GM12878 (cell line): ENCODE measurements around the gene METTL21C. TPM values are rescaled to one million over a fixed set of nuclear protein-coding genes. Genes with fewer than 3 reads are reported as not detected.

Experiments used
- BACH1 ChIP-seq: fragments of 450-650 bp; IDR thresholded peaks from 2 replicates; pipeline ENCODE4 v1.6.1; 2017; ENCODE audit warnings: mild to moderate bottlenecking, borderline replicate concordance
- FOXM1 ChIP-seq: IDR thresholded peaks from 2 replicates; pipeline ENCODE4 v1.6.1; 2012; ENCODE audit warnings: low read depth, mild to moderate bottlenecking, inconsistent platforms, low read length, moderate library complexity
- IKZF1 ChIP-seq: fragments of 450-650 bp; conservative IDR thresholded peaks from 2 replicates; pipeline ENCODE4 v1.6.1; 2017; ENCODE audit warnings: antibody characterized with exemption, mild to moderate bottlenecking
- LARP7 ChIP-seq: fragments of 450-650 bp; IDR thresholded peaks from 2 replicates; pipeline ENCODE4 v1.6.1; 2017; ENCODE audit warnings: mild to moderate bottlenecking
- RCOR1 ChIP-seq: conservative IDR thresholded peaks from 2 replicates; pipeline ENCODE4 v1.6.1; 2012; ENCODE audit warnings: low read depth, low read length, improper control_type of control experiment
- SP1 ChIP-seq: IDR thresholded peaks from one replicate; pipeline ENCODE4 v1.6.1; 2011; ENCODE audit warnings: low read depth, low read length
- SREBF1 ChIP-seq: IDR thresholded peaks from 2 replicates; pipeline ENCODE4 v1.6.1; 2012; ENCODE audit warnings: mild to moderate bottlenecking, low read length
- polyA plus RNA-seq, 11 experiments: library from polyadenylated mRNA; depleted of rRNA in 4 of 11; unstranded in 6 of 11; stranded (reverse) in 5 of 11; fragments of >200 nt; fragmentation: Nextera tagmentation in 4 of 11; fragmentation: Illumina TruSeq in 1 of 11; extraction: Ambion mirVana in 4 of 11; extraction: Trizol in 1 of 11; gene quantifications; 1 replicate in 1 of 11; 2 replicates in 10 of 11; pipeline versions ENCODE4 v1.2.1 to v1.2.3, GENCODE V29; 2011 to 2016; ENCODE audit warnings: inconsistent platforms in 2 of 11, missing spikeins in 2 of 11, low read depth in 1 of 11
- total RNA-seq, 4 experiments: library from RNA; depleted of rRNA in 3 of 4; stranded (reverse); fragments of >200 nt in 3 of 4; fragmentation: Illumina TruSeq in 1 of 4; extraction: Trizol in 1 of 4; gene quantifications; 2 replicates each; pipeline versions ENCODE4 v1.2.1 to v1.2.3, GENCODE V29; 2013 to 2021
- TF ChIP-seq, protein P1 (sequence below): fragments of 450-650 bp; IDR thresholded peaks from 2 replicates; pipeline ENCODE4 v1.6.1; 2017; ENCODE audit warnings: mild to moderate bottlenecking, moderate library complexity
- TF ChIP-seq, protein P2 (sequence below): fragments of 150-350 bp; IDR thresholded peaks from 2 replicates; pipeline ENCODE4 v1.6.1; 2016; ENCODE audit warnings: low read depth, low read length

The METTL21C gene
- total and polyA plus RNA-seq, 10 of the 15 experiments (the other 5 are each of a cell fraction or from before 2014, with no cell fraction given) = 0.13 TPM; not detected in 9

DNA sequence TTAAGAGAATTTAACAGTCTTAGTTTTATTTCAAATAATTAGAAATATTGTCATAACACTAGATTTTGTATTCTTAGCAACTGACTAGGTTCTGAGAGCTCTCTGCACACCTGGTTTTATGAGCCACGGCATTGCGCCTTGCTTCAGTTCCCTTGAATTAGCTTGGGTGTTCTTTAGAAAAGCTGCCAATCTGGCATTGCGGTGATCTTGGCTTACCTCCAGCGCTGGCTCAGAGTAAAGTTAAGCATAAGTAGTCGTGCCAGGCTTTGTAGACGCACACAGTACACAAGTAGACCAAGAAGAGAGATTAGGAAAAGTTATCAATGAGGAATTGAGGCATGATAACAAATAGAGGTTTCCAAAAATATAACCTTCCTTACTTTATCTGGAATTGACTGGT is 52.4 kb downstream of the METTL21C start (continued):
- TF ChIP-seq, protein P1, sequence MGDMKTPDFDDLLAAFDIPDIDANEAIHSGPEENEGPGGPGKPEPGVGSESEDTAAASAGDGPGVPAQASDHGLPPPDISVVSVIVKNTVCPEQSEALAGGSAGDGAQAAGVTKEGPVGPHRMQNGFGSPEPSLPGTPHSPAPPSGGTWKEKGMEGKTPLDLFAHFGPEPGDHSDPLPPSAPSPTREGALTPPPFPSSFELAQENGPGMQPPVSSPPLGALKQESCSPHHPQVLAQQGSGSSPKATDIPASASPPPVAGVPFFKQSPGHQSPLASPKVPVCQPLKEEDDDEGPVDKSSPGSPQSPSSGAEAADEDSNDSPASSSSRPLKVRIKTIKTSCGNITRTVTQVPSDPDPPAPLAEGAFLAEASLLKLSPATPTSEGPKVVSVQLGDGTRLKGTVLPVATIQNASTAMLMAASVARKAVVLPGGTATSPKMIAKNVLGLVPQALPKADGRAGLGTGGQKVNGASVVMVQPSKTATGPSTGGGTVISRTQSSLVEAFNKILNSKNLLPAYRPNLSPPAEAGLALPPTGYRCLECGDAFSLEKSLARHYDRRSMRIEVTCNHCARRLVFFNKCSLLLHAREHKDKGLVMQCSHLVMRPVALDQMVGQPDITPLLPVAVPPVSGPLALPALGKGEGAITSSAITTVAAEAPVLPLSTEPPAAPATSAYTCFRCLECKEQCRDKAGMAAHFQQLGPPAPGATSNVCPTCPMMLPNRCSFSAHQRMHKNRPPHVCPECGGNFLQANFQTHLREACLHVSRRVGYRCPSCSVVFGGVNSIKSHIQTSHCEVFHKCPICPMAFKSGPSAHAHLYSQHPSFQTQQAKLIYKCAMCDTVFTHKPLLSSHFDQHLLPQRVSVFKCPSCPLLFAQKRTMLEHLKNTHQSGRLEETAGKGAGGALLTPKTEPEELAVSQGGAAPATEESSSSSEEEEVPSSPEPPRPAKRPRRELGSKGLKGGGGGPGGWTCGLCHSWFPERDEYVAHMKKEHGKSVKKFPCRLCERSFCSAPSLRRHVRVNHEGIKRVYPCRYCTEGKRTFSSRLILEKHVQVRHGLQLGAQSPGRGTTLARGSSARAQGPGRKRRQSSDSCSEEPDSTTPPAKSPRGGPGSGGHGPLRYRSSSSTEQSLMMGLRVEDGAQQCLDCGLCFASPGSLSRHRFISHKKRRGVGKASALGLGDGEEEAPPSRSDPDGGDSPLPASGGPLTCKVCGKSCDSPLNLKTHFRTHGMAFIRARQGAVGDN = no peak
- TF ChIP-seq LARP7 (no peak), SREBF1 (no peak), FOXM1 (no peak), BACH1 (no peak), RCOR1 (no peak), IKZF1 (no peak), SP1 (no peak)
- TF ChIP-seq, protein P2, sequence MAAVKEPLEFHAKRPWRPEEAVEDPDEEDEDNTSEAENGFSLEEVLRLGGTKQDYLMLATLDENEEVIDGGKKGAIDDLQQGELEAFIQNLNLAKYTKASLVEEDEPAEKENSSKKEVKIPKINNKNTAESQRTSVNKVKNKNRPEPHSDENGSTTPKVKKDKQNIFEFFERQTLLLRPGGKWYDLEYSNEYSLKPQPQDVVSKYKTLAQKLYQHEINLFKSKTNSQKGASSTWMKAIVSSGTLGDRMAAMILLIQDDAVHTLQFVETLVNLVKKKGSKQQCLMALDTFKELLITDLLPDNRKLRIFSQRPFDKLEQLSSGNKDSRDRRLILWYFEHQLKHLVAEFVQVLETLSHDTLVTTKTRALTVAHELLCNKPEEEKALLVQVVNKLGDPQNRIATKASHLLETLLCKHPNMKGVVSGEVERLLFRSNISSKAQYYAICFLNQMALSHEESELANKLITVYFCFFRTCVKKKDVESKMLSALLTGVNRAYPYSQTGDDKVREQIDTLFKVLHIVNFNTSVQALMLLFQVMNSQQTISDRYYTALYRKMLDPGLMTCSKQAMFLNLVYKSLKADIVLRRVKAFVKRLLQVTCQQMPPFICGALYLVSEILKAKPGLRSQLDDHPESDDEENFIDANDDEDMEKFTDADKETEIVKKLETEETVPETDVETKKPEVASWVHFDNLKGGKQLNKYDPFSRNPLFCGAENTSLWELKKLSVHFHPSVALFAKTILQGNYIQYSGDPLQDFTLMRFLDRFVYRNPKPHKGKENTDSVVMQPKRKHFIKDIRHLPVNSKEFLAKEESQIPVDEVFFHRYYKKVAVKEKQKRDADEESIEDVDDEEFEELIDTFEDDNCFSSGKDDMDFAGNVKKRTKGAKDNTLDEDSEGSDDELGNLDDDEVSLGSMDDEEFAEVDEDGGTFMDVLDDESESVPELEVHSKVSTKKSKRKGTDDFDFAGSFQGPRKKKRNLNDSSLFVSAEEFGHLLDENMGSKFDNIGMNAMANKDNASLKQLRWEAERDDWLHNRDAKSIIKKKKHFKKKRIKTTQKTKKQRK = no peak
- TF ChIP-seq, all 136 proteins: peak for 0
